Left lung (tissue), 10 donors: ENCODE data around the gene BMERB1. TPM values are rescaled to one million over a fixed set of nuclear protein-coding genes. Genes with fewer than 3 reads are reported as not detected.

Experiments used
- ATAC-seq: fragments of 200-7000 bp; cut with Tn5 transposase; one replicate; pipeline ENCODE4 v1.9.1; 2020; ENCODE audit warnings: moderate library complexity
- DNase-seq, 4 donors: peaks; one replicate each; pipeline ENCODE4 v3.0.0-alpha.2; 2013 to 2020
- H3K27ac ChIP-seq, 2 donors: fragments of 200-600 bp; sonication (generic) in 1 of 2; one replicate each; pipeline versions ENCODE4 v1.5.0 to v1.8.0; 2020 to 2021
- H3K27me3 ChIP-seq, 2 donors: fragments of 200-600 bp; sonication (generic) in 1 of 2; one replicate each; pipeline versions ENCODE4 v1.5.0 to v1.8.0; 2020 to 2021
- H3K36me3 ChIP-seq, 2 donors: fragments of 200-600 bp; sonication (generic) in 1 of 2; one replicate each; pipeline versions ENCODE4 v1.5.0 to v1.8.0; 2020 to 2021
- H3K4me1 ChIP-seq, 2 donors: fragments of 200-600 bp; one replicate each; pipeline ENCODE4 v1.8.0; 2021
- H3K4me3 ChIP-seq, 2 donors: fragments of 200-600 bp; sonication (generic) in 1 of 2; one replicate each; pipeline versions ENCODE4 v1.5.0 to v1.8.0; 2020 to 2021; ENCODE audit warnings: mild to moderate bottlenecking in 1 of 2
- H3K9me3 ChIP-seq, 2 donors: fragments of 200-600 bp; sonication (generic) in 1 of 2; one replicate each; pipeline versions ENCODE4 v1.5.0 to v1.8.0; 2020 to 2021
- CTCF ChIP-seq, 2 donors: fragments of 200-600 bp; sonication (generic) in 1 of 2; IDR thresholded peaks; one replicate each; pipeline versions ENCODE4 v1.5.0 to v1.8.0; 2021; ENCODE audit warnings: antibody characterized with exemption in 2 of 2
- intact Hi-C, 2 donors: fragments of 100-400 bp; cut with DNase I; formaldehyde crosslinking; loops; one replicate each; pipeline versions ENCODE4 v1.11.2 to v1.14.2; 2022
- polyA plus RNA-seq, 6 donors: library from polyadenylated mRNA; unstranded; fragments of 120-200 nt; gene quantifications; one replicate each; pipeline ENCODE4 v1.2.1, GENCODE V29; 2013; ENCODE audit not compliant: insufficient read length in 6 of 6
- total RNA-seq, 2 donors: library from RNA; stranded (reverse); fragmentation: NEBNext Ultra II Directional; extraction: Animal tissue kit (Norgen Biotek cat#: 25700); gene quantifications; one replicate each; pipeline ENCODE4 v1.2.1, GENCODE V29; 2021
- donor health status: DM: no; HTN: yes; CAD: no.
- donor health status: DM: no; HTN: no; CAD: no.

The BMERB1 gene
- total and polyA plus RNA-seq, 8 donors, result 12.0 to 45.8 (median 38.4) TPM

GRCh38 chr16:15585956-15586355, 151.6 kb downstream of the BMERB1 start:
- intact Hi-C loops, result loop anchor here in 1 of 2 donors (10.0 kb wide), 1 partner anchor 51 kb away; no protein-coding TSS in a partner anchor

GRCh38 chr16:15586716-15587115, 152.3 kb downstream of the BMERB1 start:
- Histone ChIP-seq H3K27me3 (no peaks in the 10 kb centered on the region), H3K27ac (no peak overlapping the region), H3K4me1 (peaks cover 5 to 37% of the 10 kb centered on the region in 2 donors), H3K36me3 (peaks cover 0 to 16% of the 10 kb centered on the region in 2 donors), H3K9me3 (peaks cover 0 to 11% of the 10 kb centered on the region in 2 donors), H3K4me3 (no peak overlapping the region)
- ATAC-seq (no peak), DNase-seq (no peak)
- TF ChIP-seq CTCF (IDR thresholded peaks at IDR 0.05), result no peak
- intact Hi-C loops, result loop anchor here in 1 of 2 donors (10.0 kb wide), 1 partner anchor 52 kb away; no protein-coding TSS in a partner anchor

More at GRCh38 chr16:15585956-15586355, 151.6 kb downstream of the BMERB1 start:
- Histone ChIP-seq H3K9me3 (peaks cover 0 to 11% of the 10 kb centered on the region in 2 donors), H3K4me3 (no peak overlapping the region), H3K4me1 (peaks cover 5 to 38% of the 10 kb centered on the region in 2 donors), H3K36me3 (peaks cover 0 to 16% of the 10 kb centered on the region in 2 donors), H3K27ac (no peak overlapping the region), H3K27me3 (no peaks in the 10 kb centered on the region)
- DNase-seq (no peak), ATAC-seq (no peak)
- no peak for TF ChIP-seq CTCF (IDR thresholded peaks at IDR 0.05)

- intact Hi-C loops, result loop anchor here in 1 of 2 donors (10.0 kb wide), 1 partner anchor 52 kb away; no protein-coding TSS in a partner anchor
- peaks cover 0 to 11% of the 10 kb centered on the region in 2 donors for H3K9me3 ChIP-seq
- DNase-seq (no peak), ATAC-seq (no peak)
- H3K4me1 ChIP-seq, result peaks cover 5 to 39% of the 10 kb centered on the region in 2 donors
- H3K4me3 ChIP-seq, result no peak overlapping the region
- TF ChIP-seq CTCF (IDR thresholded peaks at IDR 0.05), result no peak
- H3K27me3 ChIP-seq, result no peaks in the 10 kb centered on the region
- H3K27ac ChIP-seq, result no peak overlapping the region
- H3K36me3 ChIP-seq, result peaks cover 0 to 16% of the 10 kb centered on the region in 2 donors
Measured at GRCh38 chr16:15587152-15587825, 152.9 kb downstream of the BMERB1 start.

DNA sequence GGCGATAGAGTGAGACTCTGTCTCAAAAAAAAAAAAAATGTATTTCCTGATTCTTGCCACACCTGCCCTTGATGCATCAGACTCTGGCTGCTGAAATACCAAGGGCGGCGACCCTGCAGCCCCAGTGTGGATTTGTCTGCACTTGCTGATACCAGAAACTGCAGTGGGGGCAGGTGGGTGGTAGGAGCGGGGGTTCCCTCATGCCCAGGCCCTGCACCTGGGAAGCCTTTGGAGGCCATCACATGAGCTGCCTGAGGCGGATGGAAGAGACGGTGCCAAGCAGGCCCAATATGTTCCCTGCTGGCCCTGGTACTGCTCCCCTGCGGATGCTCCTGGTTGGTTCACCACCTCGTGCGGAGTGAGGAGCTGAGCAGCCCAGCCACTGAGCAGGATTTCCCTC, 157.9 kb downstream of the BMERB1 start:
- TF ChIP-seq CTCF (IDR thresholded peaks at IDR 0.05), result no peak
- Histone ChIP-seq H3K9me3 (no peaks in the 10 kb centered on the region), H3K27ac (peak overlapping the region in 1 of 2 donors; percentile 99), H3K36me3 (peaks cover 0 to 31% of the 10 kb centered on the region in 2 donors), H3K27me3 (no peaks in the 10 kb centered on the region), H3K4me1 (peaks cover 5 to 62% of the 10 kb centered on the region in 2 donors), H3K4me3 (no peak overlapping the region)
- DNase-seq (no peak), ATAC-seq (no peak)
- intact Hi-C loops, result no loop called here

DNA sequence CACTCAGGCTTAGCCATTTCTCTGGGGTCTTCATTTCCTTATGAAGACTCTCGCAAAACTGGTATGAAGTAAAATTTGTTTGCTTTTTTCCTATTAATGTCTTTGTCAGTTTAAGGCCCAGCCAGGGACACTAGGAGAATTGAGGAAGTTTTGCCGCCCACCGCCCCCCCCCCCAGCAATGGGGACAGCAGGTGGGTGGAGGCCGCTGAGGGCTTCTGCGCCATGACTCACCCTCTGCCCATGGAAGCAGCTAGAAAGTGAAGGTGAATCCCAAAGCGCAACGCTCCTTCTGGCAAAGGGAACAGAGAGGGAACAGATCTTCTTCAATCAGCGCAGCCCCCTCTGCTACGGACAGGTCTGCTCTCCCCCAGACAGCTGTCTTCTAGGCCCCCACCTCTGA, 158.8 kb downstream of the BMERB1 start:
- Histone ChIP-seq H3K9me3 (no peaks in the 10 kb centered on the region), H3K27me3 (no peaks in the 10 kb centered on the region), H3K4me3 (no peak overlapping the region), H3K27ac (peak overlapping the region in 1 of 2 donors; percentile 99), H3K36me3 (peaks cover 0 to 36% of the 10 kb centered on the region in 2 donors), H3K4me1 (peaks cover 5 to 62% of the 10 kb centered on the region in 2 donors)
- intact Hi-C loops, result no loop called here
- no peak for ATAC-seq
- TF ChIP-seq CTCF (IDR thresholded peaks at IDR 0.05), result no peak
- peak in 1 of 4 donors; percentile 60 for DNase-seq
